Right atrium auricular region (tissue), 2 donors: ENCODE results near the gene EIPR1. TPM values are rescaled to one million over a fixed set of nuclear protein-coding genes. Genes with fewer than 3 reads are reported as not detected.
"Not testable (repeated sequence)": the region's sequence is repeated elsewhere in the genome, so short reads cannot be mapped to it uniquely, and the experiment has no call there.

Experiments
- DNase-seq: peaks from one replicate; pipeline ENCODE4 v3.0.0-alpha.2; 2019; ENCODE audit warnings: low spot score
- H3K27ac ChIP-seq, 2 donors: fragments of 200-600 bp; sonication (generic); 1 replicate in 1 of 2; 2 replicates in 1 of 2; pipeline ENCODE4 v1.5.1; 2016 to 2019
- H3K27me3 ChIP-seq, 2 donors: fragments of 200-600 bp; sonication (generic); one replicate each; pipeline versions ENCODE4 v1.5.1 to v1.6.0; 2017 to 2019
- H3K36me3 ChIP-seq: fragments of 200-600 bp; sonication (generic); one replicate; pipeline ENCODE4 v1.5.1; 2016
- H3K4me1 ChIP-seq, 2 donors: fragments of 200-600 bp; sonication (generic); one replicate each; pipeline versions ENCODE4 v1.5.1 to v1.6.0; 2017 to 2019
- H3K4me3 ChIP-seq, 2 donors: fragments of 200-600 bp; sonication (generic); 1 replicate in 1 of 2; 2 replicates in 1 of 2; pipeline ENCODE4 v1.5.1; 2017 to 2019; ENCODE audit warnings: mild to moderate bottlenecking in 1 of 2, moderate library complexity in 1 of 2
- H3K9me3 ChIP-seq, 2 donors: fragments of 200-600 bp; sonication (generic); one replicate each; pipeline ENCODE4 v1.5.1; 2019
- CTCF ChIP-seq, 2 donors: fragments of 200-600 bp; sonication (generic); IDR thresholded peaks; one replicate each; pipeline ENCODE4 v1.5.1; 2019; ENCODE audit warnings: antibody characterized with exemption in 2 of 2
- total RNA-seq, 2 donors: library from RNA; depleted of rRNA; stranded (reverse); fragments of >200 nt; gene quantifications; one replicate each; pipeline ENCODE4 v1.1.0, GENCODE V29; 2016

Gene EIPR1
- total RNA-seq, 2 donors from 2014 or later = 13.2 to 13.6 TPM

- no peak overlapping the region for H3K27ac ChIP-seq
- H3K4me3 ChIP-seq = no peak overlapping the region
- no peaks in the 10 kb centered on the region for H3K27me3 ChIP-seq
- H3K36me3 ChIP-seq = no peaks in the 10 kb centered on the region
- no peak for TF ChIP-seq CTCF (IDR thresholded peaks at IDR 0.05)
- DNase-seq = no peak
- H3K9me3 ChIP-seq = no peaks in the 10 kb centered on the region
- no peaks in the 10 kb centered on the region for H3K4me1 ChIP-seq
These were observed 12.4 kb downstream of the EIPR1 start for GRCh38 chr2:3365219-3365618.

GRCh38 chr2:3361518-3362389 lies 15.9 kb downstream of the EIPR1 start:
- Histone ChIP-seq H3K27ac (no peak overlapping the region), H3K4me3 (no peak overlapping the region), H3K36me3 (no peaks in the 10 kb centered on the region), H3K27me3 (no peaks in the 10 kb centered on the region), H3K4me1 (no peaks in the 10 kb centered on the region), H3K9me3 (no peaks in the 10 kb centered on the region)
- TF ChIP-seq CTCF (IDR thresholded peaks at IDR 0.05) = no peak
- DNase-seq = no peak

GRCh38 chr2:3357926-3358325 lies 19.7 kb downstream of the EIPR1 start:
- Histone ChIP-seq H3K36me3 (peaks cover 6% of the 10 kb centered on the region), H3K4me3 (no peak overlapping the region), H3K27me3 (no peaks in the 10 kb centered on the region), H3K27ac (no peak overlapping the region), H3K9me3 (no peaks in the 10 kb centered on the region), H3K4me1 (no peaks in the 10 kb centered on the region)
- TF ChIP-seq CTCF (IDR thresholded peaks at IDR 0.05) = no peak
- DNase-seq = no peak

GRCh38 chr2:3357446-3357845 lies 20.2 kb downstream of the EIPR1 start:
- H3K4me3 ChIP-seq, H3K27me3 ChIP-seq, H3K27ac ChIP-seq, H3K36me3 ChIP-seq, H3K9me3 ChIP-seq, DNase-seq, H3K4me1 ChIP-seq: not testable (repeated sequence)

- Histone ChIP-seq H3K9me3 (no peaks in the 10 kb centered on the region), H3K4me1 (no peaks in the 10 kb centered on the region), H3K27ac (no peak overlapping the region), H3K27me3 (no peaks in the 10 kb centered on the region), H3K4me3 (no peak overlapping the region), H3K36me3 (peaks cover 6% of the 10 kb centered on the region)
- DNase-seq = no peak
- no peak for TF ChIP-seq CTCF (IDR thresholded peaks at IDR 0.05)
These were observed 20.8 kb downstream of the EIPR1 start for GRCh38 chr2:3356799-3357198.

- H3K4me1 ChIP-seq = no peaks in the 10 kb centered on the region
- peaks cover 6% of the 10 kb centered on the region for H3K36me3 ChIP-seq
- H3K27ac ChIP-seq = no peak overlapping the region
- no peak for TF ChIP-seq CTCF (IDR thresholded peaks at IDR 0.05)
- no peaks in the 10 kb centered on the region for H3K9me3 ChIP-seq
- H3K4me3 ChIP-seq = no peak overlapping the region
- DNase-seq = no peak
- no peaks in the 10 kb centered on the region for H3K27me3 ChIP-seq
These were observed 21.6 kb downstream of the EIPR1 start for GRCh38 chr2:3355951-3356569.
